Stimulated activated CD4-positive, alpha-beta T cell treated with anti-CD3 and anti-CD28 coated beads, TNF-alpha, amount 100 ng/mL, for 48 hours (primary cell): ENCODE results near the gene SLC4A9.

Source experiments
- DNase-seq, 3 donors: peaks; one replicate each; pipeline ENCODE4 v3.0.0-alpha.2; 2020; ENCODE audit warnings: low read depth in 3 of 3

SLC4A9 gene

GRCh38 chr5:140361901-140362300 is 1.9 kb downstream of the SLC4A9 start:
- no peak for DNase-seq

GRCh38 chr5:140362311-140362710 is 2.3 kb downstream of the SLC4A9 start:
- no peak for DNase-seq

- peak; percentile 75 to 86 (median 78) for DNase-seq
These were observed 3.1 kb downstream of the SLC4A9 start for GRCh38 chr5:140362875-140363630.

- DNase-seq: no peak
These were observed 3.9 kb downstream of the SLC4A9 start for GRCh38 chr5:140363631-140364471.

GRCh38 chr5:140364472-140364765 is 4.4 kb downstream of the SLC4A9 start:
- DNase-seq: no peak

GRCh38 chr5:140365282-140365681 is 5.3 kb downstream of the SLC4A9 start:
- DNase-seq: no peak

- DNase-seq: no peak
These were observed 5.9 kb downstream of the SLC4A9 start for GRCh38 chr5:140365941-140366340.

GRCh38 chr5:140366589-140367255 is 6.7 kb downstream of the SLC4A9 start:
- DNase-seq: no peak

- no peak for DNase-seq
These were observed 7.4 kb downstream of the SLC4A9 start for GRCh38 chr5:140367256-140368013.

GRCh38 chr5:140371356-140372151 is 11.6 kb downstream of the SLC4A9 start:
- no peak for DNase-seq

- peak in 2 of 3 donors; percentile 9 to 38 for DNase-seq
These were observed 13.0 kb downstream of the SLC4A9 start for GRCh38 chr5:140372971-140373487.

- no peak for DNase-seq
These were observed 21.4 kb downstream of the SLC4A9 start for GRCh38 chr5:140381351-140381750.

GRCh38 chr5:140381972-140382371 is 22.0 kb downstream of the SLC4A9 start:
- no peak for DNase-seq

- DNase-seq: no peak
These were observed 22.9 kb downstream of the SLC4A9 start for GRCh38 chr5:140382866-140383265.

GRCh38 chr5:140383300-140383699 is 23.3 kb downstream of the SLC4A9 start:
- DNase-seq: no peak

- DNase-seq: no peak
These were observed 28.1 kb downstream of the SLC4A9 start for GRCh38 chr5:140388052-140388451.

GRCh38 chr5:140391312-140391711 is 31.3 kb downstream of the SLC4A9 start:
- no peak for DNase-seq

GRCh38 chr5:140391732-140392131 is 31.7 kb downstream of the SLC4A9 start:
- DNase-seq: no peak

GRCh38 chr5:140393738-140394137 is 33.7 kb downstream of the SLC4A9 start:
- no peak for DNase-seq

- DNase-seq: no peak
These were observed 38.4 kb downstream of the SLC4A9 start for GRCh38 chr5:140398379-140398811.
